ENCODE data around the gene TUBB4A. TPM values are rescaled to one million over a fixed set of nuclear protein-coding genes. Genes with fewer than 3 reads are reported as not detected.

Gene TUBB4A
- total RNA-seq, 1 experiment from 2014 or later: 18.5 TPM

GRCh38 chr19:6498294-6499036 is 3.6 kb downstream of the TUBB4A start:
- no peak overlapping the region for H3K27ac Mint-ChIP-seq
- ChIA-PET POLR2A (no interaction called here), CTCF (interaction anchor here (0.6 to 2.2 kb wide), 3 partner anchors 17 to 37 kb away, joined by 4 to 7 read pairs (median 5); partner anchors contain the start of gene DENND1C)
- TF ChIP-seq ZNF317 (CRISPR knock-in tag; IDR thresholded peaks at IDR 0.05; ENCODE audit: borderline replicate concordance, low read depth): no peak
- no peak for TF ChIP-seq USF2 (CRISPR knock-in tag; IDR thresholded peaks at IDR 0.05)
- TF ChIP-seq PRDM15 (CRISPR knock-in tag; IDR thresholded peaks at IDR 0.05): no peak
- no peak for TF ChIP-seq ZBTB43 (CRISPR knock-in tag; IDR thresholded peaks at IDR 0.05)
- no peak for TF ChIP-seq ERG (CRISPR knock-in tag; IDR thresholded peaks at IDR 0.05)
- no peak for TF ChIP-seq CREM (CRISPR knock-in tag; IDR thresholded peaks at IDR 0.05)
- TF ChIP-seq JAZF1 (CRISPR knock-in tag; IDR thresholded peaks at IDR 0.05): no peak
- no peak for TF ChIP-seq STAT6 (CRISPR knock-in tag; conservative IDR thresholded peaks at IDR 0.05; ENCODE audit: low read depth)
- no peak for TF ChIP-seq E2F5 (CRISPR knock-in tag; IDR thresholded peaks at IDR 0.05)
- TF ChIP-seq MLX (CRISPR knock-in tag; IDR thresholded peaks at IDR 0.05): no peak
- no peak for TF ChIP-seq MAX (CRISPR knock-in tag; IDR thresholded peaks at IDR 0.05)
- no peak for TF ChIP-seq GRHL2 (CRISPR knock-in tag; IDR thresholded peaks at IDR 0.05; ENCODE audit: insufficient replicate concordance, severe bottlenecking)
- peaks cover 6% of the 10 kb centered on the region for H3K4me1 Mint-ChIP-seq
- H3K9me3 Mint-ChIP-seq: no peaks in the 10 kb centered on the region
- ATAC-seq (no peak), DNase-seq (ENCODE audit: low spot score) (no peak)
- H3K4me3 Mint-ChIP-seq: no peak overlapping the region
- H3K27me3 Mint-ChIP-seq (ENCODE audit: low read depth): peaks cover 25% of the 10 kb centered on the region
- H3K36me3 Mint-ChIP-seq: no peaks in the 10 kb centered on the region
